IMR-90 (cell line): ENCODE results near the gene TAF3. TPM values are rescaled to one million over a fixed set of nuclear protein-coding genes. Genes with fewer than 3 reads are reported as not detected.

Experiments
- ATAC-seq: fragments of 200-7000 bp; cut with Tn5 transposase; 2 replicates; pipeline ENCODE4 v1.9.1; 2020; ENCODE audit warnings: low read depth, mild to moderate bottlenecking, moderate library complexity
- BruUV-seq: library from RNA; stranded (reverse); fragments of 400-500 nt; replicated peaks from 2 replicates; lab custom pipeline; 2021; lab: Mats Ljungman, UMichigan
- CTCF ChIA-PET: fragments of 300-600 bp; formaldehyde crosslinking; extraction: SDS; loops from one replicate; lab custom pipeline; 2021; ENCODE audit warnings: antibody characterized with exemption; lab: Yijun Ruan, JAX
- POLR2A ChIA-PET: fragments of 300-600 bp; sonication (Branson Sonifier 250); formaldehyde crosslinking; loops from one replicate; lab custom pipeline; 2022; ENCODE audit warnings: antibody characterized with exemption; ENCODE audit not compliant: unreplicated experiment; lab: Charles Lee
- DNase-seq: peaks from one replicate; pipeline ENCODE4 v3.0.0; 2013
- H2AFZ ChIP-seq: replicated peaks from 2 replicates; pipeline ENCODE3; 2013; ENCODE audit warnings: low read length, mild to moderate bottlenecking; ENCODE audit not compliant: poor library complexity
- H2AK5ac ChIP-seq: 2 replicates; pipeline ENCODE4 v1.6.1; 2013; ENCODE audit warnings: low read depth, low read length, inconsistent platforms
- H2AK9ac ChIP-seq: replicated peaks from 2 replicates; pipeline ENCODE3; 2013; ENCODE audit warnings: mild to moderate bottlenecking, low read depth, low read length, moderate library complexity; ENCODE audit not compliant: poor library complexity
- H2BK120ac ChIP-seq: 2 replicates; pipeline ENCODE4 v1.6.1; 2013; ENCODE audit warnings: low read depth, low read length, inconsistent platforms
- H2BK15ac ChIP-seq: 3 replicates; pipeline ENCODE4 v1.6.1; 2013; ENCODE audit warnings: low read depth, low read length, inconsistent platforms
- H2BK20ac ChIP-seq: 2 replicates; pipeline ENCODE4 v1.6.1; 2013; ENCODE audit warnings: low read depth, mild to moderate bottlenecking, inconsistent platforms, low read length, moderate library complexity
- H2BK5ac ChIP-seq: 2 replicates; pipeline ENCODE4 v1.6.1; 2013; ENCODE audit warnings: mild to moderate bottlenecking, low read depth, low read length, inconsistent platforms; ENCODE audit not compliant: poor library complexity, severe bottlenecking
- H3K14ac ChIP-seq: replicated peaks from 2 replicates; pipeline ENCODE4 v1.6.1; 2013; ENCODE audit warnings: low read depth, low read length, inconsistent platforms
- H3K18ac ChIP-seq: 2 replicates; pipeline ENCODE4 v1.6.1; 2013; ENCODE audit warnings: low read depth, low read length, control low read depth
- H3K23ac ChIP-seq: 2 replicates; pipeline ENCODE4 v1.6.1; 2013; ENCODE audit warnings: low read depth, low read length, inconsistent platforms
- H3K27ac ChIP-seq: 2 replicates; pipeline ENCODE4 v1.5.1; 2013; ENCODE audit warnings: mild to moderate bottlenecking, control low read depth, low read length; ENCODE audit not compliant: insufficient read depth
- H3K27me3 ChIP-seq: 2 replicates; pipeline ENCODE4 v1.6.1; 2013; ENCODE audit warnings: low read length; ENCODE audit not compliant: control insufficient read depth, insufficient read depth
- H3K36me3 ChIP-seq: 2 replicates; pipeline ENCODE4 v1.6.1; 2013; ENCODE audit warnings: low read length, mixed read lengths; ENCODE audit not compliant: control insufficient read depth, insufficient read depth
- H3K4ac ChIP-seq: 2 replicates; pipeline ENCODE4 v1.6.1; 2013; ENCODE audit warnings: low read depth, low read length, inconsistent platforms
- H3K4me1 ChIP-seq: 2 replicates; pipeline ENCODE4 v1.6.1; 2013; ENCODE audit warnings: low read length, mixed read lengths; ENCODE audit not compliant: control insufficient read depth, insufficient read depth
- H3K4me2 ChIP-seq: 2 replicates; pipeline ENCODE4 v1.6.1; 2013; ENCODE audit warnings: low read depth, mild to moderate bottlenecking, control low read depth, low read length, moderate library complexity
- H3K4me3 ChIP-seq: 2 replicates; pipeline ENCODE4 v1.5.1; 2013; ENCODE audit warnings: low read depth, mild to moderate bottlenecking, control low read depth, low read length, moderate library complexity; ENCODE audit not compliant: insufficient read depth
- H3K56ac ChIP-seq: 2 replicates; pipeline ENCODE4 v1.6.1; 2013; ENCODE audit warnings: low read length, inconsistent platforms; ENCODE audit not compliant: insufficient read depth; ENCODE audit errors: extremely low read depth
- H3K79me1 ChIP-seq, 2 experiments: 2 replicates each; pipeline ENCODE4 v1.6.1; 2013; ENCODE audit warnings: low read length in 2 of 2, inconsistent platforms in 1 of 2, low read depth in 1 of 2
- H3K9ac ChIP-seq: 2 replicates; pipeline ENCODE4 v1.6.1; 2013; ENCODE audit warnings: low read depth, low read length, control low read depth
- H3K9me1 ChIP-seq: 2 replicates; pipeline ENCODE4 v1.6.1; 2013; ENCODE audit warnings: low read length, inconsistent platforms; ENCODE audit not compliant: insufficient read depth
- H3K9me3 ChIP-seq: 2 replicates; pipeline ENCODE4 v1.6.1; 2013; ENCODE audit warnings: low read length; ENCODE audit not compliant: control insufficient read depth, insufficient read depth
- H4K20me1 ChIP-seq: 2 replicates; pipeline ENCODE4 v1.6.1; 2013; ENCODE audit warnings: low read length, inconsistent platforms; ENCODE audit not compliant: insufficient read depth
- H4K5ac ChIP-seq: 2 replicates; pipeline ENCODE4 v1.6.1; 2013; ENCODE audit warnings: mild to moderate bottlenecking, low read depth, low read length, control low read depth
- H4K8ac ChIP-seq, 2 experiments: 2 replicates each; pipeline ENCODE4 v1.6.1; 2013; ENCODE audit warnings: low read depth in 2 of 2, low read length in 2 of 2, control low read depth in 1 of 2, inconsistent platforms in 1 of 2
- H4K91ac ChIP-seq: 2 replicates; pipeline ENCODE4 v1.6.1; 2013; ENCODE audit warnings: low read depth, low read length, inconsistent platforms; ENCODE audit not compliant: insufficient read depth
- BHLHE40 ChIP-seq: fragments of 150-350 bp; IDR thresholded peaks from 2 replicates; pipeline ENCODE4 v1.6.1; 2016; ENCODE audit warnings: mild to moderate bottlenecking, low read depth, low read length
- CEBPB ChIP-seq: IDR thresholded peaks from 2 replicates; pipeline ENCODE4 v1.6.1; 2012; ENCODE audit warnings: low read depth, low read length, improper control_type of control experiment
- CHD1 ChIP-seq: IDR thresholded peaks from 2 replicates; pipeline ENCODE4 v1.6.1; 2012; ENCODE audit warnings: low read depth, low read length, improper control_type of control experiment
- CTCF ChIP-seq: conservative IDR thresholded peaks from 2 replicates; pipeline ENCODE4 v1.5.1; 2012; ENCODE audit warnings: mild to moderate bottlenecking, low read depth, low read length, improper control_type of control experiment
- ELK1 ChIP-seq: fragments of 150-350 bp; IDR thresholded peaks from 2 replicates; pipeline ENCODE4 v1.6.1; 2016; ENCODE audit warnings: low read depth, mild to moderate bottlenecking, low read length, moderate library complexity, borderline replicate concordance
- FOS ChIP-seq: fragments of 150-350 bp; IDR thresholded peaks from 2 replicates; pipeline ENCODE4 v1.6.1; 2016; ENCODE audit warnings: low read depth, low read length
- MAFK ChIP-seq: IDR thresholded peaks from 2 replicates; pipeline ENCODE4 v1.6.1; 2012; ENCODE audit warnings: low read depth, low read length, improper control_type of control experiment
- MAZ ChIP-seq: IDR thresholded peaks from 2 replicates; pipeline ENCODE4 v1.6.1; 2012; ENCODE audit warnings: low read depth, mild to moderate bottlenecking, low read length, improper control_type of control experiment, moderate library complexity, borderline replicate concordance
- MXI1 ChIP-seq: IDR thresholded peaks from 2 replicates; pipeline ENCODE4 v1.6.1; 2012; ENCODE audit warnings: low read depth, mild to moderate bottlenecking, low read length, moderate library complexity, borderline replicate concordance
- NFE2L2 ChIP-seq: fragments of 150-350 bp; IDR thresholded peaks from 2 replicates; pipeline ENCODE4 v1.6.1; 2016; ENCODE audit warnings: low read depth, mild to moderate bottlenecking, low read length
- POLR2A ChIP-seq: IDR thresholded peaks from 2 replicates; pipeline ENCODE4 v1.6.1; 2012; ENCODE audit warnings: mild to moderate bottlenecking, low read depth, low read length
- RAD21 ChIP-seq: IDR thresholded peaks from 2 replicates; pipeline ENCODE4 v1.6.1; 2012; ENCODE audit warnings: low read length, improper control_type of control experiment
- RCOR1 ChIP-seq: IDR thresholded peaks from 2 replicates; pipeline ENCODE4 v1.6.1; 2012; ENCODE audit warnings: mild to moderate bottlenecking, low read length, improper control_type of control experiment; ENCODE audit not compliant: insufficient replicate concordance
- RFX5 ChIP-seq: IDR thresholded peaks from 2 replicates; pipeline ENCODE4 v1.8.0; 2012; ENCODE audit warnings: low read depth, mild to moderate bottlenecking, low read length, moderate library complexity
- SMC3 ChIP-seq: fragments of 150-350 bp; IDR thresholded peaks from 2 replicates; pipeline ENCODE4 v1.6.1; 2016; ENCODE audit warnings: low read depth, mild to moderate bottlenecking, antibody characterized with exemption, low read length, moderate library complexity
- USF2 ChIP-seq: fragments of 150-350 bp; IDR thresholded peaks from 2 replicates; pipeline ENCODE4 v1.6.1; 2017; ENCODE audit warnings: mild to moderate bottlenecking, antibody characterized with exemption, low read length, low read depth
- WGBS, 2 experiments: methylation state at CpG; one replicate each; pipeline versions ENCODE4 v1.1.5 to v1.1.7; 2013; ENCODE audit warnings: missing lambda C conversion rate in 2 of 2; ENCODE audit not compliant: insufficient read length in 1 of 2; ENCODE audit errors: extremely low coverage in 2 of 2; 5-methylcytosine and 5-hydroxymethylcytosine counted together
- dilution Hi-C: fragments of 300-500 bp; cut with HindIII; formaldehyde crosslinking; loops from one replicate; pipeline ENCODE4 v1.14.3; 2018; ENCODE audit warnings: low sequenced_read_pairs; ENCODE audit not compliant: unreplicated experiment
- in situ Hi-C: fragments of 300-500 bp; cut with MboI; formaldehyde crosslinking; loops from 3 replicates; pipeline ENCODE4 v1.14.3; 2019; ENCODE audit warnings: low sequenced_read_pairs, inconsistent platforms, mixed read lengths
- intact Hi-C: fragments of 100-400 bp; cut with micrococcal nuclease; formaldehyde crosslinking; loops from 2 replicates; pipeline ENCODE4 v1.10.0; 2022
- polyA plus RNA-seq, 3 experiments: library from polyadenylated mRNA; depleted of rRNA; stranded (reverse); fragments of >200 nt; gene quantifications; 2 replicates each; pipeline ENCODE4 v1.2.3, GENCODE V29; 2012; ENCODE audit warnings: low replicate concordance in 1 of 3
- total RNA-seq: library from RNA; depleted of rRNA; stranded (reverse); fragments of >200 nt; gene quantifications from 2 replicates; pipeline ENCODE4 v1.2.3, GENCODE V29; 2012

Gene TAF3
- total and polyA plus RNA-seq, 2 of the 4 experiments (the other 2 are of a cell fraction) = 1.4 to 2.3 TPM

- Histone ChIP-seq H4K5ac (no peak overlapping the region), H3K23ac (no peak overlapping the region), H2AK9ac (no peak overlapping the region), H2AK5ac (no peak overlapping the region), H3K36me3 (peaks cover 7% of the 10 kb centered on the region), H3K4me3 (no peak overlapping the region), H3K18ac (no peak overlapping the region), H3K9me3 (no peaks in the 10 kb centered on the region), H3K14ac (no peak overlapping the region), H3K27me3 (no peaks in the 10 kb centered on the region), H3K27ac (no peak overlapping the region), H2BK5ac (no peak overlapping the region), H4K8ac (no peak overlapping the region), H4K91ac (no peak overlapping the region), H4K20me1 (no peaks in the 10 kb centered on the region), H2BK20ac (no peak overlapping the region), H3K56ac (no peak overlapping the region), H3K9ac (no peak overlapping the region), H2BK15ac (no peak overlapping the region), H2AFZ (no peak overlapping the region), H3K79me1 (peaks cover 17 to 28% of the 10 kb centered on the region in 2 experiments), H3K4me1 (0 out of 2 replicates have a peak, but pooled peaks cover under 1% of the 10 kb centered on the region), H3K4ac (no peak overlapping the region), H3K4me2 (no peak overlapping the region), H2BK120ac (no peak overlapping the region), H3K9me1 (peaks cover 9% of the 10 kb centered on the region)
- ChIA-PET CTCF (no interaction called here), POLR2A (no interaction called here)
- TF ChIP-seq MAZ = no peak
- TF ChIP-seq MAFK = no peak
- TF ChIP-seq CEBPB = no peak
- 0 out of 2 replicates have a peak, but pooled peaks have one; percentile 21 for TF ChIP-seq CTCF
- TF ChIP-seq RCOR1 = no peak
- no peak for TF ChIP-seq FOS
- TF ChIP-seq SMC3 = no peak
- no peak for TF ChIP-seq USF2
- TF ChIP-seq ELK1 = no peak
- no peak for TF ChIP-seq RFX5
- TF ChIP-seq POLR2A = no peak
- TF ChIP-seq NFE2L2 = peak; percentile 69; the same call in 1 of the 2 replicates
- TF ChIP-seq RAD21 = 0 out of 2 replicates have a peak, but pooled peaks have one; percentile 3
- no peak for TF ChIP-seq MXI1
- TF ChIP-seq BHLHE40 = no peak
- no peak for TF ChIP-seq CHD1
- DNase-seq (peak; percentile 74), ATAC-seq (peak; percentile 87)
- dilution Hi-C loops = no loop called here
- no CpG with 5 or more reads among the region's 4 CpGs for WGBS, 2 experiments
- intact Hi-C loops = no loop called here
- BruUV-seq = no TSS peak
- in situ Hi-C loops = no loop called here
Measured at GRCh38 chr10:7826971-7827370, 8.7 kb downstream of the TAF3 start.
